Measurements from ENCODE around the gene TUBB3. TPM values are rescaled to one million over a fixed set of nuclear protein-coding genes. Genes with fewer than 3 reads are reported as not detected.
A peak's percentile ranks its signal among the peaks of the same experiment; 100 is the strongest.

TUBB3 gene
- total and polyA plus RNA-seq, 9 of the 15 experiments (the other 6 are each of a cell fraction or from before 2014, with no cell fraction given): 0.18 to 12.5 (median 5.0) TPM

- TF ChIP-seq, protein P1, sequence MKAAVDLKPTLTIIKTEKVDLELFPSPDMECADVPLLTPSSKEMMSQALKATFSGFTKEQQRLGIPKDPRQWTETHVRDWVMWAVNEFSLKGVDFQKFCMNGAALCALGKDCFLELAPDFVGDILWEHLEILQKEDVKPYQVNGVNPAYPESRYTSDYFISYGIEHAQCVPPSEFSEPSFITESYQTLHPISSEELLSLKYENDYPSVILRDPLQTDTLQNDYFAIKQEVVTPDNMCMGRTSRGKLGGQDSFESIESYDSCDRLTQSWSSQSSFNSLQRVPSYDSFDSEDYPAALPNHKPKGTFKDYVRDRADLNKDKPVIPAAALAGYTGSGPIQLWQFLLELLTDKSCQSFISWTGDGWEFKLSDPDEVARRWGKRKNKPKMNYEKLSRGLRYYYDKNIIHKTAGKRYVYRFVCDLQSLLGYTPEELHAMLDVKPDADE (conservative IDR thresholded peaks at IDR 0.05; ENCODE audit: control insufficient read depth, low read depth, low read length): peak; percentile 92
- TF ChIP-seq GABPA (tag; conservative IDR thresholded peaks at IDR 0.05; ENCODE audit: low read depth) (no peak), BCOR (IDR thresholded peaks at IDR 0.05) (peak; percentile 96), BRCA1 (IDR thresholded peaks at IDR 0.05) (no peak), BRCA1 (CRISPR knock-in tag; IDR thresholded peaks at IDR 0.05) (peak; percentile 96; the same call in 1 of the 2 replicates), DMBX1 (CRISPR knock-in tag; IDR thresholded peaks at IDR 0.05; ENCODE audit: borderline replicate concordance) (no peak), CHCHD3 (CRISPR knock-in tag; IDR thresholded peaks at IDR 0.05) (0 out of 2 replicates have a peak, but pooled peaks have one; percentile 33), PRMT5 (CRISPR knock-in tag; IDR thresholded peaks at IDR 0.05) (no peak), CREB3L1 (IDR thresholded peaks at IDR 0.05; ENCODE audit: borderline replicate concordance, low read depth) (peak; percentile 72), BMI1 (IDR thresholded peaks at IDR 0.05; ENCODE audit: low read length) (no peak), PTTG1 (tag; IDR thresholded peaks at IDR 0.05; ENCODE audit: low read depth) (no peak), KDM1A (IDR thresholded peaks at IDR 0.05) (no peak), USF1 (CRISPR knock-in tag; IDR thresholded peaks at IDR 0.05) (no peak; the same call in 1 of the 2 replicates), MITF (IDR thresholded peaks at IDR 0.05) (no peak), ILF3 (IDR thresholded peaks at IDR 0.05; ENCODE audit: borderline replicate concordance) (peak; percentile 71; the same call in 1 of the 2 replicates), HDAC2 (IDR thresholded peaks at IDR 0.05) (0 out of 2 replicates have a peak, but pooled peaks have one; percentile 57), RFX5 (IDR thresholded peaks at IDR 0.05; ENCODE audit: low read depth, low read length) (no peak), ZNF263 (CRISPR knock-in tag; IDR thresholded peaks at IDR 0.05; ENCODE audit: borderline replicate concordance) (peak; percentile 28; the same call in 1 of the 2 replicates), SRSF1 (IDR thresholded peaks at IDR 0.05; ENCODE audit: low read depth, low read length) (no peak)
- TF ChIP-seq, protein P2, sequence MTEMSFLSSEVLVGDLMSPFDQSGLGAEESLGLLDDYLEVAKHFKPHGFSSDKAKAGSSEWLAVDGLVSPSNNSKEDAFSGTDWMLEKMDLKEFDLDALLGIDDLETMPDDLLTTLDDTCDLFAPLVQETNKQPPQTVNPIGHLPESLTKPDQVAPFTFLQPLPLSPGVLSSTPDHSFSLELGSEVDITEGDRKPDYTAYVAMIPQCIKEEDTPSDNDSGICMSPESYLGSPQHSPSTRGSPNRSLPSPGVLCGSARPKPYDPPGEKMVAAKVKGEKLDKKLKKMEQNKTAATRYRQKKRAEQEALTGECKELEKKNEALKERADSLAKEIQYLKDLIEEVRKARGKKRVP (CRISPR knock-in tag; IDR thresholded peaks at IDR 0.05): no peak
- TF ChIP-seq, protein P3, sequence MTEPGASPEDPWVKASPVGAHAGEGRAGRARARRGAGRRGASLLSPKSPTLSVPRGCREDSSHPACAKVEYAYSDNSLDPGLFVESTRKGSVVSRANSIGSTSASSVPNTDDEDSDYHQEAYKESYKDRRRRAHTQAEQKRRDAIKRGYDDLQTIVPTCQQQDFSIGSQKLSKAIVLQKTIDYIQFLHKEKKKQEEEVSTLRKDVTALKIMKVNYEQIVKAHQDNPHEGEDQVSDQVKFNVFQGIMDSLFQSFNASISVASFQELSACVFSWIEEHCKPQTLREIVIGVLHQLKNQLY (CRISPR knock-in tag; conservative IDR thresholded peaks at IDR 0.05): no peak
Observed at GRCh38 chr16:89972244-89973234, 49.4 kb downstream of the TUBB3 start (continued).

All from K562 (cell line).